Spleen (tissue), 11 donors: ENCODE data around the gene SPATA33. TPM values are rescaled to one million over a fixed set of nuclear protein-coding genes. Genes with fewer than 3 reads are reported as not detected.
A peak's percentile ranks its signal among the peaks of the same experiment; 100 is the strongest.
"Not testable (repeated sequence)": the region's sequence is repeated elsewhere in the genome, so short reads cannot be mapped to it uniquely, and the experiment has no call there.

Experiments used
- DNase-seq: peaks from one replicate; pipeline ENCODE4 v3.0.0-alpha.2; 2020
- H3K27ac ChIP-seq, 8 donors: fragments of 200-600 bp; sonication (generic) in 7 of 8; 1 replicate in 4 of 8; 2 replicates in 4 of 8; pipeline versions ENCODE4 v1.5.0 to v1.8.0; 2016 to 2021; ENCODE audit warnings: inconsistent platforms in 4 of 8, mild to moderate bottlenecking in 4 of 8, moderate library complexity in 1 of 8
- H3K27me3 ChIP-seq, 7 donors: fragments of 200-600 bp; sonication (generic) in 6 of 7; replicated peaks in 1 of 7; 1 replicate in 4 of 7; 2 replicates in 3 of 7; pipeline versions ENCODE4 v1.5.0 to v1.8.0; 2016 to 2021; ENCODE audit warnings: inconsistent platforms in 3 of 7, mild to moderate bottlenecking in 1 of 7
- H3K36me3 ChIP-seq, 6 donors: fragments of 200-600 bp; sonication (generic) in 5 of 6; 1 replicate in 4 of 6; 2 replicates in 2 of 6; pipeline versions ENCODE4 v1.5.0 to v1.8.0; 2016 to 2021; ENCODE audit warnings: inconsistent platforms in 2 of 6
- H3K4me1 ChIP-seq, 6 donors: fragments of 200-600 bp; sonication (generic) in 5 of 6; 1 replicate in 3 of 6; 2 replicates in 3 of 6; pipeline versions ENCODE4 v1.5.0 to v1.8.0; 2016 to 2021; ENCODE audit warnings: inconsistent platforms in 3 of 6
- H3K4me3 ChIP-seq, 8 donors: fragments of 200-600 bp; sonication (generic) in 7 of 8; 1 replicate in 4 of 8; 2 replicates in 4 of 8; pipeline versions ENCODE4 v1.5.0 to v1.8.0; 2016 to 2021; ENCODE audit warnings: inconsistent platforms in 4 of 8, mild to moderate bottlenecking in 4 of 8, moderate library complexity in 2 of 8
- H3K9me3 ChIP-seq, 8 donors: fragments of 200-600 bp; sonication (generic) in 7 of 8; 1 replicate in 4 of 8; 2 replicates in 4 of 8; pipeline versions ENCODE4 v1.5.0 to v1.8.0; 2016 to 2021; ENCODE audit warnings: inconsistent platforms in 4 of 8
- CTCF ChIP-seq, 11 experiments: fragments of 200-600 bp in 7 of 11; fragments of 450-650 bp in 4 of 11; sonication (generic) in 4 of 11; IDR thresholded peaks in 8 of 11; conservative IDR thresholded peaks in 3 of 11; 1 replicate in 7 of 11; 2 replicates in 4 of 11; pipeline versions ENCODE4 v1.4.0 to v1.8.0; 2016 to 2021; ENCODE audit warnings: antibody characterized with exemption in 11 of 11, inconsistent platforms in 4 of 11, mild to moderate bottlenecking in 1 of 11
- POLR2A ChIP-seq, 3 donors: fragments of 450-650 bp; IDR thresholded peaks; one replicate each; pipeline ENCODE4 v1.5.1; 2017; ENCODE audit warnings: antibody characterized with exemption in 3 of 3, mild to moderate bottlenecking in 1 of 3
- POLR2AphosphoS5 ChIP-seq, 3 donors: sonication (generic); formaldehyde crosslinking; IDR thresholded peaks; one replicate each; pipeline ENCODE4 v1.5.1; 2017; ENCODE audit warnings: antibody characterized with exemption in 3 of 3
- WGBS, 5 donors: extraction: QIAGEN DNeasy Blood & Tissue Kit in 3 of 5; methylation state at CpG; one replicate each; pipeline versions ENCODE4 v1.1.5 to v1.1.7; 2013 to 2018; 5-methylcytosine and 5-hydroxymethylcytosine counted together
- intact Hi-C: fragments of 100-400 bp; cut with DNase I; formaldehyde crosslinking; loops from one replicate; pipeline ENCODE4 v1.15.0; 2023; ENCODE audit warnings: low total_unique reads
- polyA plus RNA-seq, 3 donors: library from polyadenylated mRNA; stranded (reverse); fragments of 200-250 nt; gene quantifications; one replicate each; pipeline ENCODE4 v1.2.1, GENCODE V29; 2013
- total RNA-seq, 7 donors: library from RNA; depleted of rRNA in 3 of 7; stranded (reverse); fragments of >200 nt in 3 of 7; fragmentation: NEBNext Ultra II Directional in 4 of 7; extraction: Animal tissue kit (Norgen Biotek cat#: 25700) in 4 of 7; gene quantifications; one replicate each; pipeline versions ENCODE4 v1.1.0 to v1.2.1, GENCODE V29; 2016 to 2021
- donor health status: healthy with polysubstance abuse.
- donor health status: DM: no; HTN: no; CAD: no; lungs with moderate emphysema.
- donor health status: DM: no; HTN: no; CAD: no.
- donor health status: Bipolar disorder and iron deficiency.
- donor health status: healthy.
- donor health status: DM: no; HTN: no; CAD: no.
- donor health status: DM: yes; HTN: yes; CAD: no.

SPATA33 gene
- total and polyA plus RNA-seq, 10 donors = 2.9 to 7.0 (median 4.8) TPM

DNA sequence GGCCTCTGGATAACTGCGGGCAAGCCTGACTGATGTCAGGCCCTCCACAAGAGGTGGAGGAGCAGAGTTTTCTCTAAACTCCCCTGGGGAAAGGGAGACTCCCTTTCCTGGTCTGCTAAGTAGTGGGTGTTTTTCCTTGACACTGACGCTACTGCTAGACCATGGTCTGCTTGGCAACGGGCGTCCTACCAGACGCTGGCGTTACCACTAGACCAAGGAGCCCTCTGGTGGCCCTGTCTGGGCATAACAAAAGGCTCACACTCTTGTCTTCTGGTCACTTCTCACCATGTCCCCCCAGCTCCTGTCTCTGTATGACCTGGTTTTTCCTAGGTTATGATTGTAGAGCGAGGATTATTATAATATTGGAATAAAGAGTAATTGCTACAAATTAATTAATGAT is 9.4 kb downstream of the SPATA33 start:
- H3K4me3 ChIP-seq, intact Hi-C loops, DNase-seq, H3K9me3 ChIP-seq, H3K27ac ChIP-seq, H3K27me3 ChIP-seq: not testable (repeated sequence)
- peak in 4 of 11 experiments; percentile 5 to 37 (median 34) for TF ChIP-seq CTCF (IDR thresholded peaks at IDR 0.05 in 8 of 11, conservative IDR thresholded peaks at IDR 0.05 in 3 of 11)
- H3K36me3 ChIP-seq = peaks cover 0 to 32% (median 0%) of the 10 kb centered on the region in 6 donors
- H3K4me1 ChIP-seq = peaks cover 0 to 16% (median 8%) of the 10 kb centered on the region in 6 donors
- WGBS, 5 donors = 47 to 86% (median 76%) methylated on average over 6 to 7 of the region's 7 CpGs

DNA sequence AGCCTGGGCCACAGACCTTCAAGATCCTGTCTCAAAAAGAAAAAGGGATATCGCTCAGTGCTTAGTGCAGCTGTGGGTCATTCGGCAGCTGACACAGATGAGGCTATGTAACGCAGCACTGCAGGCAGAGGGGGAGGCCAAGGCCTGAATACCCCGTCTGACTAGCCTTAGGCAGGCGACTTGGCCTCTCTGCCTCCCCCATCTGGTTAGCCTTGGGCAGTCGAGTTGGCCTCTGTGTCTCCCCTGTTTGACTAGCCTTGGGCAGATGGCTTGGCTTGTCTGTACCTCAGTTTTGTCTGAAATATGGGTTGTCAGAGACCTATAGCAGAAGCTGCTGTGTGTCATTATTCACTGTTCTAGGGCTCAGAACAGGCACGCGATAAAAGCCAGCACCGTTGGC is 10.0 kb downstream of the SPATA33 start:
- no peak for DNase-seq
- Histone ChIP-seq H3K27ac (no peak overlapping the region), H3K27me3 (no peaks in the 10 kb centered on the region), H3K4me3 (no peak overlapping the region), H3K4me1 (peaks cover 0 to 16% (median 8%) of the 10 kb centered on the region in 6 donors), H3K36me3 (peaks cover 0 to 26% (median 0%) of the 10 kb centered on the region in 6 donors), H3K9me3 (peaks cover 0 to 6% (median 0%) of the 10 kb centered on the region in 8 donors)
- 74 to 89% (median 85%) methylated on average over 7 to 9 of the region's 9 CpGs for WGBS, 5 donors
- intact Hi-C loops = no loop called here
- no peak for TF ChIP-seq POLR2A (IDR thresholded peaks at IDR 0.05)
- no peak for TF ChIP-seq CTCF (IDR thresholded peaks at IDR 0.05 in 8 of 11, conservative IDR thresholded peaks at IDR 0.05 in 3 of 11)
- no peak for TF ChIP-seq POLR2AphosphoS5 (IDR thresholded peaks at IDR 0.05)

DNA sequence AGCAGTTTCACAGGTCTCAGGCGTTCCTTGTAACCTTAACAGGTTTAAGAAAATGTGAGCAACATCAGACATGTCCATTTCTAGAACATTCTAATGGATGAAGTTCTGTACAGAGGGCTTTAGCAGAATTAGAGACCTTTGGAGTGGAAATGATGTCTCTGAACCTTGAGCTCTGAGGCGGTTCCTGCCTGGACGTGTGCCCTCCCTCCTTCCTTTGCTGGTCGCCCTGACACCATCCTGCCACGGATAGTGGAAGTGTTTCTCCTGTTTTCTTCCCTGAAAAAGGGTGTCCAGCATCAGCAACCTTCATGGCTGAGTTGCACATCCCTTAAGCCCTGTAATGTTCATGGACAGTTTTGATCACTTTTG is 11.1 kb downstream of the SPATA33 start:
- no peak for DNase-seq
- peak overlapping the region in 2 of 8 donors; percentile 18 to 39 for H3K4me3 ChIP-seq
- peaks cover 0 to 15% (median 0%) of the 10 kb centered on the region in 6 donors for H3K36me3 ChIP-seq
- H3K4me1 ChIP-seq = peaks cover 0 to 16% (median 8%) of the 10 kb centered on the region in 6 donors
- H3K9me3 ChIP-seq = peaks cover 0 to 6% (median 0%) of the 10 kb centered on the region in 8 donors
- H3K27me3 ChIP-seq = no peaks in the 10 kb centered on the region
- peak overlapping the region in 6 of 8 donors; percentile 37 to 72 (median 58) for H3K27ac ChIP-seq
- intact Hi-C loops = no loop called here
- whole genome bisulfite sequencing, 5 donors = 35 to 58% (median 39%) methylated on average over 5 of the region's 5 CpGs
- no peak for TF ChIP-seq POLR2A (IDR thresholded peaks at IDR 0.05)
- TF ChIP-seq CTCF (IDR thresholded peaks at IDR 0.05 in 8 of 11, conservative IDR thresholded peaks at IDR 0.05 in 3 of 11) = no peak
- TF ChIP-seq POLR2AphosphoS5 (IDR thresholded peaks at IDR 0.05) = no peak

DNA sequence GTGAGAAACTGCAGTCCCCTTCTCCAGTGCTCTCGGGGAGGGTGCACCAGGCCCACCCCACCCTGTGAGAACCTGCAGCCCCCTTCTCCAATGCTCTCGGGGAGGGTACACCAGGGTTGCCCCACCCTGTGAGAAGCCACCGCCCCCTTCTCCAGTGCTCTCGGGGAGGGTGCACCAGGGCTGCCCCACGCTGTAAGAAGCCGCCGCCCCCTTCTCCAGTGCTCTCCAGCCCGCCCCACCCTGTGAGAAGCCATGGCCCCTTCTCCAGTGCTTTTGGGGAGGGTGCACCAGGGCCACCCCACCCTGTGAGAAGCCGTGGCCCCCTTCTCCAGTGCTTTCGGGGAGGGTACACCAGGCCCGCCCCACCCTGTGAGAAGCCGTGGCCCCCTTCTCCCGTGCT is 12.1 kb downstream of the SPATA33 start:
- 88 to 100% (median 96%) methylated on average over 6 to 13 of the region's 13 CpGs for WGBS, 5 donors
- DNase-seq = no peak
- Histone ChIP-seq H3K4me3 (no peak overlapping the region), H3K27me3 (no peaks in the 10 kb centered on the region), H3K9me3 (peaks cover 0 to 6% (median 0%) of the 10 kb centered on the region in 8 donors), H3K4me1 (peaks cover 0 to 16% (median 8%) of the 10 kb centered on the region in 6 donors), H3K36me3 (peaks cover 0 to 10% (median 0%) of the 10 kb centered on the region in 6 donors), H3K27ac (no peak overlapping the region)
- no peak for TF ChIP-seq POLR2AphosphoS5 (IDR thresholded peaks at IDR 0.05)
- TF ChIP-seq CTCF (IDR thresholded peaks at IDR 0.05 in 8 of 11, conservative IDR thresholded peaks at IDR 0.05 in 3 of 11) = no peak
- no peak for TF ChIP-seq POLR2A (IDR thresholded peaks at IDR 0.05)
- intact Hi-C loops = no loop called here
